NCI-H146 (cell line): ENCODE results near the gene IL12B.
A peak's percentile ranks its signal among the peaks of the same experiment; 100 is the strongest.
"Not testable (repeated sequence)": the region's sequence is repeated elsewhere in the genome, so short reads cannot be mapped to it uniquely, and the experiment has no call there.

ENCODE experiments used
- DNase-seq: peaks from one replicate; lab custom pipeline; 2025; lab: John Stamatoyannopoulos, UW

IL12B gene

GRCh38 chr5:159332800-159333544 lies 2.7 kb upstream of the IL12B start:
- DNase-seq = no peak

GRCh38 chr5:159331093-159331973 lies 1.0 kb upstream of the IL12B start:
- peak; percentile 5 for DNase-seq

GRCh38 chr5:159324986-159325385 lies 5.3 kb downstream of the IL12B start:
- no peak for DNase-seq

- DNase-seq = no peak
These were observed 6.1 kb downstream of the IL12B start for GRCh38 chr5:159324102-159324755.

- DNase-seq = no peak
These were observed 8.1 kb downstream of the IL12B start for GRCh38 chr5:159322180-159322579.

- DNase-seq = no peak
These were observed 10.5 kb downstream of the IL12B start for GRCh38 chr5:159319832-159320231.

- no peak for DNase-seq
These were observed 10.9 kb downstream of the IL12B start for GRCh38 chr5:159319363-159319762.

- DNase-seq = no peak
These were observed 11.8 kb downstream of the IL12B start for GRCh38 chr5:159318448-159318847.

- DNase-seq = no peak
These were observed 12.4 kb downstream of the IL12B start for GRCh38 chr5:159317849-159318248.

- DNase-seq = peak; percentile 13
These were observed 13.5 kb downstream of the IL12B start for GRCh38 chr5:159316519-159317383.

GRCh38 chr5:159313197-159313596 lies 17.1 kb downstream of the IL12B start:
- DNase-seq = no peak

GRCh38 chr5:159311063-159311462 lies 19.2 kb downstream of the IL12B start:
- DNase-seq = no peak

- DNase-seq = peak; percentile 36
These were observed 19.8 kb downstream of the IL12B start for GRCh38 chr5:159310511-159310910.

GRCh38 chr5:159309689-159310433 lies 20.4 kb downstream of the IL12B start:
- no peak for DNase-seq

- DNase-seq = no peak
These were observed 25.2 kb downstream of the IL12B start for GRCh38 chr5:159304961-159305595.

GRCh38 chr5:159303286-159303685 lies 27.0 kb downstream of the IL12B start:
- no peak for DNase-seq

- DNase-seq = not testable (repeated sequence)
These were observed 28.1 kb downstream of the IL12B start for GRCh38 chr5:159301929-159302860.

- no peak for DNase-seq
These were observed 28.8 kb downstream of the IL12B start for GRCh38 chr5:159301466-159301865.

GRCh38 chr5:159297300-159297699 lies 33.0 kb downstream of the IL12B start:
- not testable (repeated sequence) for DNase-seq
